HCT116 (cell line): Measurements from ENCODE around the gene RABGEF1. TPM values are rescaled to one million over a fixed set of nuclear protein-coding genes. Genes with fewer than 3 reads are reported as not detected.
"Not testable (repeated sequence)": the region's sequence is repeated elsewhere in the genome, so short reads cannot be mapped to it uniquely, and the experiment has no call there.

ENCODE experiments used
- ATAC-seq: fragments of 200-7000 bp; cut with Tn5 transposase; 2 replicates; pipeline ENCODE4 v1.9.1; 2020; ENCODE audit warnings: mild to moderate bottlenecking, moderate library complexity
- BruUV-seq: library from RNA; stranded (reverse); fragments of 400-500 nt; replicated peaks from 2 replicates; lab custom pipeline; 2021; lab: Mats Ljungman, UMichigan
- CTCF ChIA-PET: fragments of 300-600 bp; sonication (Branson Sonifier 250); formaldehyde crosslinking; loops from one replicate; lab custom pipeline; 2021; ENCODE audit warnings: antibody characterized with exemption; lab: Charles Lee
- POLR2A ChIA-PET: fragments of 300-600, 350-600 bp; sonication (Branson Sonifier 250); formaldehyde crosslinking; loops from one replicate; lab custom pipeline; 2021; ENCODE audit warnings: antibody characterized with exemption; lab: Charles Lee
- RAD21 ChIA-PET, 2 experiments: fragments of 300-600 bp; sonication (Branson Sonifier 250); formaldehyde crosslinking; loops; one replicate each; lab custom pipeline; 2023; ENCODE audit warnings: low total read pairs in 2 of 2; ENCODE audit not compliant: uncharacterized antibody in 2 of 2, unreplicated experiment in 2 of 2, low non-redundant PET in 1 of 2; lab: Charles Lee
- DNase-seq: peaks from one replicate; pipeline ENCODE4 v3.0.0-alpha.2; 2010; ENCODE audit warnings: low read depth, low spot score
- H2AFZ ChIP-seq: fragments of 200-600 bp; shearing (Covaris generic), sonication (generic); 2 replicates; pipeline ENCODE4 v1.6.1; 2017; ENCODE audit warnings: low read depth, mixed run types, mixed read lengths, antibody characterized with exemption, low read length; ENCODE audit not compliant: poor library complexity, severe bottlenecking
- H3K27ac ChIP-seq: 2 replicates; pipeline ENCODE4 v1.5.1; 2012; ENCODE audit warnings: low read depth, low read length
- H3K27me3 ChIP-seq: fragments of 200-600 bp; sonication (generic); 2 replicates; pipeline ENCODE4 v1.6.1; 2016; ENCODE audit warnings: mixed run types, low read length, mixed read lengths; ENCODE audit not compliant: insufficient read depth
- H3K36me3 ChIP-seq, 2 experiments: fragments of 200-500 bp in 1 of 2; fragments of 200-600 bp in 1 of 2; sonication (Bioruptor generic) in 1 of 2; sonication (generic) in 1 of 2; 2 replicates each; pipeline versions ENCODE4 v1.5.1 to v1.6.1; 2014 to 2016; ENCODE audit warnings: low read length in 2 of 2, inconsistent platforms in 1 of 2, mixed read lengths in 1 of 2, mixed run types in 1 of 2; ENCODE audit not compliant: insufficient read depth in 2 of 2, control insufficient read depth in 1 of 2
- H3K4me1 ChIP-seq, 2 experiments: fragments of 200-600 bp in 1 of 2; sonication (generic) in 1 of 2; 2 replicates each; pipeline versions ENCODE4 v1.5.1 to v1.6.1; 2012 to 2017; ENCODE audit warnings: low read length in 2 of 2, inconsistent platforms in 1 of 2, mild to moderate bottlenecking in 1 of 2, mixed read lengths in 1 of 2, mixed run types in 1 of 2, moderate library complexity in 1 of 2; ENCODE audit not compliant: insufficient read depth in 2 of 2, control insufficient read depth in 1 of 2
- H3K4me2 ChIP-seq: fragments of 200-600 bp; sonication (generic); 2 replicates; pipeline ENCODE4 v1.6.1; 2017; ENCODE audit warnings: mixed run types, low read length, mixed read lengths
- H3K4me3 ChIP-seq, 2 experiments: fragments of 200-600 bp in 1 of 2; sonication (generic) in 1 of 2; replicated peaks in 1 of 2; 2 replicates each; pipeline ENCODE4 v1.5.1; 2011 to 2016; ENCODE audit warnings: low read length in 2 of 2, control low read depth in 1 of 2, low read depth in 1 of 2, mild to moderate bottlenecking in 1 of 2, mixed read lengths in 1 of 2, mixed run types in 1 of 2
- H3K79me2 ChIP-seq: fragments of 200-600 bp; sonication (generic); 2 replicates; pipeline ENCODE4 v1.6.1; 2017; ENCODE audit warnings: mild to moderate bottlenecking, mixed run types, low read length, moderate library complexity, mixed read lengths; ENCODE audit not compliant: insufficient read depth
- H3K9ac ChIP-seq: fragments of 200-600 bp; sonication (generic); 2 replicates; pipeline ENCODE4 v1.6.1; 2016; ENCODE audit warnings: low read length, mixed read lengths
- H3K9me2 ChIP-seq: fragments of 200-600 bp; sonication (generic), shearing (Covaris generic); 2 replicates; pipeline ENCODE4 v1.6.1; 2017; ENCODE audit warnings: mixed run types, mild to moderate bottlenecking, moderate library complexity; ENCODE audit not compliant: insufficient read depth
- H3K9me3 ChIP-seq, 2 experiments: fragments of 200-500 bp in 1 of 2; fragments of 200-600 bp in 1 of 2; sonication (Bioruptor generic) in 1 of 2; sonication (generic) in 1 of 2; 2 replicates each; pipeline ENCODE4 v1.6.1; 2014 to 2017; ENCODE audit warnings: low read length in 2 of 2, mixed read lengths in 2 of 2, inconsistent platforms in 1 of 2, low read depth in 1 of 2, mild to moderate bottlenecking in 1 of 2, mixed run types in 1 of 2, moderate library complexity in 1 of 2; ENCODE audit not compliant: control insufficient read depth in 1 of 2, insufficient read depth in 1 of 2
- H4K20me1 ChIP-seq: fragments of 200-600 bp; sonication (generic), shearing (Covaris generic); 2 replicates; pipeline ENCODE4 v1.6.1; 2017; ENCODE audit warnings: mixed run types, mild to moderate bottlenecking, moderate library complexity; ENCODE audit not compliant: insufficient read depth
- intact Hi-C: fragments of 100-400 bp; cut with micrococcal nuclease; formaldehyde crosslinking; loops from 2 replicates; pipeline ENCODE4 v1.10.0; 2022
- total RNA-seq: library from RNA; stranded (reverse); gene quantifications from one replicate; pipeline ENCODE4 v1.2.1, GENCODE V29; 2021; ENCODE audit not compliant: unreplicated experiment

The RABGEF1 gene
- total RNA-seq, 1 experiment from 2014 or later, result 22.9 TPM

GRCh38 chr7:66763183-66763582 is 22.6 kb downstream of the RABGEF1 start:
- H3K79me2 ChIP-seq, result peaks cover 62% of the 10 kb centered on the region
- DNase-seq, H3K27me3 ChIP-seq, H3K4me3 ChIP-seq, H3K4me1 ChIP-seq, BruUV-seq, ATAC-seq, H3K9me2 ChIP-seq, H3K4me2 ChIP-seq, H3K9me3 ChIP-seq, H3K9ac ChIP-seq, RAD21 ChIA-PET, POLR2A ChIA-PET, CTCF ChIA-PET, H2AFZ ChIP-seq, H4K20me1 ChIP-seq, H3K27ac ChIP-seq, H3K36me3 ChIP-seq, intact Hi-C loops: not testable (repeated sequence)

GRCh38 chr7:66763633-66764355 is 23.3 kb downstream of the RABGEF1 start:
- H3K9me3 ChIP-seq, ATAC-seq, POLR2A ChIA-PET, H3K4me3 ChIP-seq, H3K36me3 ChIP-seq, DNase-seq, RAD21 ChIA-PET, intact Hi-C loops, H4K20me1 ChIP-seq, CTCF ChIA-PET, H3K27me3 ChIP-seq, H3K4me2 ChIP-seq, H3K9me2 ChIP-seq, H2AFZ ChIP-seq, H3K4me1 ChIP-seq, H3K9ac ChIP-seq, H3K27ac ChIP-seq, BruUV-seq: not testable (repeated sequence)
- peaks cover 61% of the 10 kb centered on the region for H3K79me2 ChIP-seq

GRCh38 chr7:66764905-66765304 is 24.4 kb downstream of the RABGEF1 start:
- H3K79me2 ChIP-seq, result peaks cover 62% of the 10 kb centered on the region
- H3K4me1 ChIP-seq, ATAC-seq, H3K9me2 ChIP-seq, H3K27ac ChIP-seq, intact Hi-C loops, H3K4me3 ChIP-seq, H3K27me3 ChIP-seq, H3K9ac ChIP-seq, H3K4me2 ChIP-seq, H2AFZ ChIP-seq, H3K9me3 ChIP-seq, DNase-seq, H3K36me3 ChIP-seq, CTCF ChIA-PET, BruUV-seq, POLR2A ChIA-PET, H4K20me1 ChIP-seq, RAD21 ChIA-PET: not testable (repeated sequence)

- H3K9me3 ChIP-seq, H4K20me1 ChIP-seq, H3K4me3 ChIP-seq, intact Hi-C loops, H3K27ac ChIP-seq, H3K9me2 ChIP-seq, H3K4me1 ChIP-seq, H3K9ac ChIP-seq, H3K27me3 ChIP-seq, DNase-seq, POLR2A ChIA-PET, CTCF ChIA-PET, BruUV-seq, H3K36me3 ChIP-seq, RAD21 ChIA-PET, ATAC-seq, H2AFZ ChIP-seq, H3K4me2 ChIP-seq: not testable (repeated sequence)
- peaks cover 67% of the 10 kb centered on the region for H3K79me2 ChIP-seq
Observed at GRCh38 chr7:66765322-66766025, 24.9 kb downstream of the RABGEF1 start.
